ENCODE results near the gene ACTR2. TPM values are rescaled to one million over a fixed set of nuclear protein-coding genes. Genes with fewer than 3 reads are reported as not detected.
"Not testable (repeated sequence)": the region's sequence is repeated elsewhere in the genome, so short reads cannot be mapped to it uniquely, and the experiment has no call there.

The ACTR2 gene
- total RNA-seq = 10 to 100 TPM; 58.6 to 86.1 (median 80.0) TPM

- no peaks in the 10 kb centered on the region for H3K36me3 ChIP-seq
- peak within 1 kb of the TSS; percentile 76 to 98 (median 92) for H3K4me3 ChIP-seq
- WGBS, 2 donors = 0% methylated on average over 52 to 63 of the region's 82 CpGs
- H3K9me3 ChIP-seq = no peaks in the 10 kb centered on the region
- H3K27ac ChIP-seq = peak within 1 kb of the TSS; percentile 68 to 98 (median 95)
- TF ChIP-seq EP300 (IDR thresholded peaks at IDR 0.05) = peak in 1 of 2 donors; percentile 80
- peak in 1 of 5 experiments; percentile 9 for TF ChIP-seq CTCF (IDR thresholded peaks at IDR 0.05)
- TF ChIP-seq POLR2A (IDR thresholded peaks at IDR 0.05) = peak; percentile 29 to 74
- peak; percentile 86 to 89 for DNase-seq (ENCODE audit: low spot score in 2 of 2)
- H3K27me3 ChIP-seq = no peaks in the 10 kb centered on the region
- H3K4me1 ChIP-seq = peaks cover 0 to 49% (median 22%) of the 10 kb centered on the region in 4 donors
Measured at GRCh38 chr2:65227456-65228262, at the start of gene ACTR2. ACTR2 (plus strand) TSS chr2:65227831; CDS start chr2:65227910, 79 bp downstream.

- TF ChIP-seq POLR2A (IDR thresholded peaks at IDR 0.05) (no peak), CTCF (IDR thresholded peaks at IDR 0.05) (no peak), EP300 (IDR thresholded peaks at IDR 0.05) (no peak)
- no peak for DNase-seq (ENCODE audit: low spot score in 2 of 2)
- no peak overlapping the region for H3K27ac ChIP-seq
- H3K4me1 ChIP-seq = peaks cover 0 to 7% (median 3%) of the 10 kb centered on the region in 4 donors
- no peaks in the 10 kb centered on the region for H3K9me3 ChIP-seq
- 79 to 86% methylated on average over 5 of the region's 5 CpGs for WGBS, 2 donors
- H3K4me3 ChIP-seq = no peak overlapping the region
- H3K27me3 ChIP-seq = no peaks in the 10 kb centered on the region
- H3K36me3 ChIP-seq = no peaks in the 10 kb centered on the region
Measured at GRCh38 chr2:65182570-65182969, 45.1 kb upstream of the ACTR2 start.

GRCh38 chr2:65183406-65183805 lies 44.2 kb upstream of the ACTR2 start:
- H3K36me3 ChIP-seq; H3K4me1 ChIP-seq; H3K9me3 ChIP-seq; DNase-seq (ENCODE audit: low spot score in 2 of 2); H3K27me3 ChIP-seq; H3K27ac ChIP-seq; H3K4me3 ChIP-seq: not testable (repeated sequence)
- WGBS, 2 donors = 81 to 92% methylated on average over 4 of the region's 4 CpGs

- TF ChIP-seq EP300 (IDR thresholded peaks at IDR 0.05) (no peak), POLR2A (IDR thresholded peaks at IDR 0.05) (no peak), CTCF (IDR thresholded peaks at IDR 0.05) (no peak)
- Histone ChIP-seq H3K36me3 (no peaks in the 10 kb centered on the region), H3K4me3 (no peak overlapping the region), H3K9me3 (no peaks in the 10 kb centered on the region), H3K27ac (no peak overlapping the region), H3K4me1 (peaks cover 0 to 7% (median 3%) of the 10 kb centered on the region in 4 donors), H3K27me3 (no peaks in the 10 kb centered on the region)
- 91 to 95% methylated on average over 3 of the region's 3 CpGs for WGBS, 2 donors
- DNase-seq (ENCODE audit: low spot score in 2 of 2) = no peak
Measured at GRCh38 chr2:65185012-65185411, 42.6 kb upstream of the ACTR2 start.

- Histone ChIP-seq H3K36me3 (no peaks in the 10 kb centered on the region), H3K27ac (no peak overlapping the region), H3K4me1 (peaks cover 0 to 7% (median 3%) of the 10 kb centered on the region in 4 donors), H3K9me3 (no peaks in the 10 kb centered on the region), H3K27me3 (no peaks in the 10 kb centered on the region), H3K4me3 (no peak overlapping the region)
- DNase-seq (ENCODE audit: low spot score in 2 of 2) = no peak
- WGBS, 2 donors = 89 to 93% methylated on average over 23 of the region's 23 CpGs
- TF ChIP-seq POLR2A (IDR thresholded peaks at IDR 0.05) (no peak), EP300 (IDR thresholded peaks at IDR 0.05) (no peak), CTCF (IDR thresholded peaks at IDR 0.05) (no peak)
Measured at GRCh38 chr2:65186093-65186868, 41.4 kb upstream of the ACTR2 start.

Data from tibial nerve (tissue), 4 donors.